Measurements from ENCODE around the gene TENM3. TPM values are rescaled to one million over a fixed set of nuclear protein-coding genes. Genes with fewer than 3 reads are reported as not detected.

Gene TENM3
- total RNA-seq, 4 donors from 2014 or later = 0.64 to 5.5 (median 2.1) TPM

DNA sequence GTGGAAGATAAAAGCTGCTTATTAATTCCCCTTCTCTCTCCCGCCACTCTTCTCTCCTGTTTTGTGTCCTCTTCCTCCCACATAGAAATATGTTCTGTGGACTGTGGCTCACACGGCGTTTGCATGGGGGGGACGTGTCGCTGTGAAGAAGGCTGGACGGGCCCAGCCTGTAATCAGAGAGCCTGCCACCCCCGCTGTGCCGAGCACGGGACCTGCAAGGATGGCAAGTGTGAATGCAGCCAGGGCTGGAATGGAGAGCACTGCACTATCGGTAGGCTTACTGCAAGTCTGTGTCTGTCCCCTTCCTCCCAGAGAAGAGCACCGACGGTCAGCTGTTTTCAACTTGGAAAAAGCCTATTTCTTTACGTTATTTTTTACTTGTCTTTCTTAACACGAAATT lies 444.9 kb downstream of the TENM3 start:
- Histone ChIP-seq H3K27me3 (no peaks in the 10 kb centered on the region), H3K4me1 (no peaks in the 10 kb centered on the region), H3K9me3 (no peaks in the 10 kb centered on the region), H3K27ac (no peak overlapping the region), H3K4me3 (no peak overlapping the region), H3K36me3 (no peaks in the 10 kb centered on the region)
- TF ChIP-seq POLR2A (IDR thresholded peaks at IDR 0.05) = no peak
- TF ChIP-seq, protein P1, sequence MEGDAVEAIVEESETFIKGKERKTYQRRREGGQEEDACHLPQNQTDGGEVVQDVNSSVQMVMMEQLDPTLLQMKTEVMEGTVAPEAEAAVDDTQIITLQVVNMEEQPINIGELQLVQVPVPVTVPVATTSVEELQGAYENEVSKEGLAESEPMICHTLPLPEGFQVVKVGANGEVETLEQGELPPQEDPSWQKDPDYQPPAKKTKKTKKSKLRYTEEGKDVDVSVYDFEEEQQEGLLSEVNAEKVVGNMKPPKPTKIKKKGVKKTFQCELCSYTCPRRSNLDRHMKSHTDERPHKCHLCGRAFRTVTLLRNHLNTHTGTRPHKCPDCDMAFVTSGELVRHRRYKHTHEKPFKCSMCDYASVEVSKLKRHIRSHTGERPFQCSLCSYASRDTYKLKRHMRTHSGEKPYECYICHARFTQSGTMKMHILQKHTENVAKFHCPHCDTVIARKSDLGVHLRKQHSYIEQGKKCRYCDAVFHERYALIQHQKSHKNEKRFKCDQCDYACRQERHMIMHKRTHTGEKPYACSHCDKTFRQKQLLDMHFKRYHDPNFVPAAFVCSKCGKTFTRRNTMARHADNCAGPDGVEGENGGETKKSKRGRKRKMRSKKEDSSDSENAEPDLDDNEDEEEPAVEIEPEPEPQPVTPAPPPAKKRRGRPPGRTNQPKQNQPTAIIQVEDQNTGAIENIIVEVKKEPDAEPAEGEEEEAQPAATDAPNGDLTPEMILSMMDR (IDR thresholded peaks at IDR 0.05) = no peak
- intact Hi-C loops (cut with DNase I) = no loop called here
- DNase-seq = no peak
- 77 to 78% methylated on average over 14 of the region's 14 CpGs for WGBS, 2 donors

DNA sequence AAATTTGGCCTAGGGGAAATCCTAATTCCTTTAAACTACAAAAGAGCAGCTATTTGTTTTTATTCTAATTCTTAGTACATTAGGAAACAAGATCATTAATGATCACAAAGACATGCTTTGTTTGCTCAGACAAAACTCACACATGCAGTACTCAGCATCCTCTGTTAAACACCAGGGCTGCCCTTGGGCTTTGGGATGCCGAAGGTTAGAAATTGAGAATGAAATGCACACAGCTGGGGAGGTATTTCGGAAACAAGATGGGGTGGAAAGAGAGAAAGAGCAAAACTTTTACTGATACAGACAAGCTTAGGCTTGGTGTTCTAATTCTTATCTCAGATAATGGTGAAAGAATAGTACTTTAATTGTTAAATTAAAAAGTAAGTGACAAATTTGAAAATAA lies 451.3 kb downstream of the TENM3 start:
- intact Hi-C loops (cut with DNase I) = no loop called here
- WGBS, 2 donors = 84 to 85% methylated on average over 2 of the region's 2 CpGs
- no peak for TF ChIP-seq POLR2A (IDR thresholded peaks at IDR 0.05)
- TF ChIP-seq, protein P1 (IDR thresholded peaks at IDR 0.05) = no peak
- no peaks in the 10 kb centered on the region for H3K4me1 ChIP-seq
- DNase-seq = no peak
- H3K36me3 ChIP-seq = no peaks in the 10 kb centered on the region
- no peak overlapping the region for H3K4me3 ChIP-seq
- no peaks in the 10 kb centered on the region for H3K27me3 ChIP-seq
- no peaks in the 10 kb centered on the region for H3K9me3 ChIP-seq
- H3K27ac ChIP-seq = no peak overlapping the region

DNA sequence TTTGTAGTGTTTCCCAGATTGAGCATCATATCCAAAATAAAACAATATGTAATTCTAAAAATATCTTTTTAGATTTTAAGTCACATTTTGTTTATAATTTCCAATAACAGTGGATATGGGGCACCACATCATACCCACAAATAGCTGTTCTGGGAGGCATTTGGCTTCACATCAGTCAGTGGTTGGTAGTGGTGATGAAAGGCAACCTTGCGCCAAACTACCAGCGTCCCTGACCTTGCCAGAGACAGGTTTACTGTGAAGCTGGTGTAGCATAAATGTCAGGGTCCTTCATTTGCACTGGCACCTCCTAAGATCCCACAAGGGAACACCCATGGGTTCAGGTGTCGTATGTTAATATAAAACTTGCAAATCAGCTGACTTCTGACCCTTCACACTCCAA lies 451.8 kb downstream of the TENM3 start:
- H3K4me1 ChIP-seq = no peaks in the 10 kb centered on the region
- no peak for TF ChIP-seq POLR2A (IDR thresholded peaks at IDR 0.05)
- TF ChIP-seq, protein P1 (IDR thresholded peaks at IDR 0.05) = no peak
- WGBS, 2 donors = 87 to 92% methylated on average over 2 to 3 of the region's 3 CpGs

DNA sequence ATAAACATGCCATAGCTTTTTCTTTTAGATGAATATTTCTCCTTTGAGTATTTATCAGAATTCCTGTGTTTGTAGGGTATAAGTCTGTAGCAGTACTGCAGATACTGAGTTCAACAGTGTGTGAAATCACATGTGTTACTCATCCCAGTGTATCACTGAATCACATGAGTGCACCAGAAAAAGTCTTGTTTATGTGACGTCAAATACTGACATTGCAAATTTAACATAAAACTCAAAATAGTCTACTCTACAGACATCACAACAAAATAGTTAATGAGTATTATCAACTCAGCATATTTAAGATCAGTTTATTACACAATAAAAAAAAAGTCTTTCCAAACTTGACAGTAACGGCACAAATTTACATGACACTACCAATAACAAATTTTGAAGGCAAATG lies 452.6 kb downstream of the TENM3 start:
- no peak for DNase-seq
- WGBS, 2 donors = 80 to 84% methylated on average over 2 of the region's 2 CpGs
- Histone ChIP-seq H3K4me1 (no peaks in the 10 kb centered on the region), H3K36me3 (no peaks in the 10 kb centered on the region), H3K9me3 (no peaks in the 10 kb centered on the region), H3K4me3 (no peak overlapping the region), H3K27me3 (no peaks in the 10 kb centered on the region), H3K27ac (no peak overlapping the region)
- intact Hi-C loops (cut with DNase I) = no loop called here
- TF ChIP-seq POLR2A (IDR thresholded peaks at IDR 0.05) = no peak
- TF ChIP-seq, protein P1 (IDR thresholded peaks at IDR 0.05) = no peak

More for the DNA sequence above, 451.8 kb downstream of the TENM3 start:
- DNase-seq = no peak
- Histone ChIP-seq H3K9me3 (no peaks in the 10 kb centered on the region), H3K4me3 (no peak overlapping the region), H3K36me3 (no peaks in the 10 kb centered on the region), H3K27ac (no peak overlapping the region), H3K27me3 (no peaks in the 10 kb centered on the region)
- intact Hi-C loops (cut with DNase I) = no loop called here

DNA sequence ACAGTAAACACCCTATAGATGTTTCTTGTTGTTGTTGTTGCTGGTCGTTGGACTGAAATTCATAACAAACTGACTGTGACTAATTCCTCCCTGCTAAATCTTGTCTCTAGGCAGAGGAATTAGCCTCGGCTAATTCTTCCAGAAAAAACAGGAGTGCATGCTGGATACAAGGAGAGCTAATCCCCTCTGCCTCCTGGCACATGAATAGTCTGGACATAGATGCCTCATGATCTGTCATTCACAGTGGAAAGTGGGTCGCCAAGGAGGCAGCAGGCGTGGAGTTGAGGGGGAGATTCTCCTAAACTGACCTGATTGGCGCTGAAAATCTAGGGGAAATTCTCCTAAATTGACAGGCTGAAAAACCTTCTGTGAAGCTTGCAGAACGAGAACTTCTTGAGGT lies 453.9 kb downstream of the TENM3 start:
- Histone ChIP-seq H3K27ac (no peak overlapping the region), H3K27me3 (no peaks in the 10 kb centered on the region), H3K36me3 (no peaks in the 10 kb centered on the region), H3K4me3 (no peak overlapping the region), H3K9me3 (no peaks in the 10 kb centered on the region), H3K4me1 (no peaks in the 10 kb centered on the region)
- no peak for DNase-seq
- TF ChIP-seq, protein P1 (IDR thresholded peaks at IDR 0.05) = no peak
- no peak for TF ChIP-seq POLR2A (IDR thresholded peaks at IDR 0.05)
- 61 to 73% methylated on average over 6 of the region's 6 CpGs for WGBS, 2 donors
- intact Hi-C loops (cut with DNase I) = no loop called here

All from esophagus squamous epithelium (tissue), 5 donors.